ENCODE data around the gene RMDN2.

Gene RMDN2

DNA sequence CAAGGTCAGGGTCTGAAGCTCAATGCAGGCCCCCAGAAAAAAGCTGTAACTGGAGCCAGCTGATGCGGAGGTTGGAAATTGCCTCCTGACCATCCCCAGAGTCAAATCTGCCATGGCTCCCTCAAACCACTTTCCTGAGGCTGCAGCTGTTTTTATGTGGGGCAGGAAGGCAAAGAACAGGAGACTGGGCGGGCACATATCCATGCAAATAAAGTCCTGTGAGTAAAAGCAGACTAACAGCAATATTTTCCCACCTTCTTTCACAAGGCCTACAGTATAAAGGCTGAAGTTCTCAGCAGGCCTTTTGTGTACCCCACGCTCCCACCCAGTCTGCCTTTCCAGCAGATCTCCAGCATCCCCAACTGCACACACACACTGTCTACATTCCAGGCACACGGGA, 103.7 kb downstream of the RMDN2 start:
- H3K4me1 ChIP-seq = no peaks in the 10 kb centered on the region
- H3K9me3 ChIP-seq (ENCODE audit: control insufficient read depth, low read length) = no peaks in the 10 kb centered on the region
- no peak overlapping the region for H3K27ac ChIP-seq
- H3K9ac ChIP-seq = no peak overlapping the region
- H3K4me2 ChIP-seq (ENCODE audit: low read length) = no peak overlapping the region
- no peaks in the 10 kb centered on the region for H3K27me3 ChIP-seq (ENCODE audit: control insufficient read depth, insufficient read depth, low read length)
- no peak for TF ChIP-seq CTCF (IDR thresholded peaks at IDR 0.05)
- H3K79me2 ChIP-seq = no peaks in the 10 kb centered on the region
- H3K4me3 ChIP-seq (ENCODE audit: low read depth, low read length) = no peak overlapping the region
- H2AFZ ChIP-seq = no peak overlapping the region
- H3K36me3 ChIP-seq (ENCODE audit: control insufficient read depth, insufficient read depth, low read length) = no peaks in the 10 kb centered on the region

- H3K27me3 ChIP-seq (ENCODE audit: control insufficient read depth, insufficient read depth, low read length) = no peaks in the 10 kb centered on the region
- H3K4me2 ChIP-seq (ENCODE audit: low read length) = no peak overlapping the region
- H3K79me2 ChIP-seq = no peaks in the 10 kb centered on the region
- H3K4me1 ChIP-seq = no peaks in the 10 kb centered on the region
- no peaks in the 10 kb centered on the region for H3K9me3 ChIP-seq (ENCODE audit: control insufficient read depth, low read length)
- TF ChIP-seq CTCF (IDR thresholded peaks at IDR 0.05) = no peak
- no peak overlapping the region for H2AFZ ChIP-seq
- H3K27ac ChIP-seq = no peak overlapping the region
- no peak overlapping the region for H3K9ac ChIP-seq
- H3K36me3 ChIP-seq (ENCODE audit: control insufficient read depth, insufficient read depth, low read length) = no peaks in the 10 kb centered on the region
- no peak overlapping the region for H3K4me3 ChIP-seq (ENCODE audit: low read depth, low read length)
These were observed 104.4 kb downstream of the RMDN2 start for GRCh38 chr2:38029512-38029911.

DNA sequence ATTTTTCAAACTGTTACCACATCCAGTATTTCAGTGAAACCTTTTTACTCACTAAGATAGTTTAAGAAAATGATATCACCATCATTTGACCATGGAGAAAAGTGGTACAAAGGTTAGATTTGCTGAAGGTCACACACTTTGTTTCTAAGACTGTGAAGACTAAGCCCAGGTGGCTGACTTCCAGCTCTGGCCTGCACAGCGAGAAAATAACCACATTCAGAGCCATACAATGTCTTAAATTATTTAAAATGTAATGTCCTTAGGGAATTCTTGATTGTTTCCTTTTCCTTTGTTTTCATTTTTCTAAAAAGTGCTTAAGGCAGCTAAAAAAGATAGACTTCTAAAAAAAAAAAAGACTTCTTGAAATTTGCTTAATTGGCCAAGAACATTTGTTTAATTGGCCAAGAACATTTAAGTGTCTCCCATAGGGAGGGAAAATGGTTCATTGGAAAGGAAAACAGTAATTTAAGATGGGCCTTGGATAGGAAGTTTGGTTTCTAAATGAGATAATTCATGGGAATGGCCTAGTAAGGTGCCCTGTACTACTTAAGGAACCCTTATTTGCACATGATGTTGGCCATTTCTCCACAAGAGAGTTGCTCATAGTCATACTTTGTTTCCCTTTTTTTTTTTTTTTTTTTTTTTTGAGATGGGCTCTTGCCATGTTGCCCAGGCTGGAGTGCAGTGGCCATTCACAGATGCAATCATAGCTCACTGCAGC, 105.7 kb downstream of the RMDN2 start:
- Histone ChIP-seq H3K36me3 (ENCODE audit: control insufficient read depth, insufficient read depth, low read length) (no peaks in the 10 kb centered on the region), H3K79me2 (no peaks in the 10 kb centered on the region), H2AFZ (no peak overlapping the region), H3K4me2 (ENCODE audit: low read length) (no peak overlapping the region), H3K9ac (no peak overlapping the region), H3K9me3 (ENCODE audit: control insufficient read depth, low read length) (no peaks in the 10 kb centered on the region), H3K4me3 (ENCODE audit: low read depth, low read length) (no peak overlapping the region), H3K4me1 (no peaks in the 10 kb centered on the region), H3K27ac (no peak overlapping the region), H3K27me3 (ENCODE audit: control insufficient read depth, insufficient read depth, low read length) (no peaks in the 10 kb centered on the region)
- TF ChIP-seq CTCF (IDR thresholded peaks at IDR 0.05) = no peak

GRCh38 chr2:38032946-38033345, 107.9 kb downstream of the RMDN2 start:
- H2AFZ ChIP-seq = no peak overlapping the region
- no peak overlapping the region for H3K27ac ChIP-seq
- H3K36me3 ChIP-seq (ENCODE audit: control insufficient read depth, insufficient read depth, low read length) = no peaks in the 10 kb centered on the region
- TF ChIP-seq CTCF (IDR thresholded peaks at IDR 0.05) = no peak
- H3K4me2 ChIP-seq (ENCODE audit: low read length) = no peak overlapping the region
- no peaks in the 10 kb centered on the region for H3K79me2 ChIP-seq
- no peaks in the 10 kb centered on the region for H3K9me3 ChIP-seq (ENCODE audit: control insufficient read depth, low read length)
- no peak overlapping the region for H3K4me3 ChIP-seq (ENCODE audit: low read depth, low read length)
- H3K4me1 ChIP-seq = no peaks in the 10 kb centered on the region
- H3K9ac ChIP-seq = no peak overlapping the region
- H3K27me3 ChIP-seq (ENCODE audit: control insufficient read depth, insufficient read depth, low read length) = no peaks in the 10 kb centered on the region

DNA sequence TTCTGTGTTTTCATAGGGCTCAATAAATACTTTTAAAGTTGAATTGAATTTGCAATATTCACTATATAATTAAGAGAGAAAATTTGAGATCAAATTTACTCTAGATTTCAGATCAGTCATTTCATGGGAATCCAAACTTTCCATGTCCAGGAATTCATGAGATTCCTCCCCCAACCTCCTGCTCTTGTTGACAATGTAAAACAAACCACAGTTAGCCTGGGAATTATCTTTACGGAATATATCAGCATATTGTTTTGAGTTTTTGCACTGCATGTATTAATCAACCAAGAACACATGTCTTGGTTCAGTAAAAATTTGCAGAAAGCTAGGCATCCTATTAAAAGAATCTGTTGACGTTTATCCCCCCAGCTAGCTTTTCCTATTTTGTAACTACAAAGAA, 108.6 kb downstream of the RMDN2 start:
- Histone ChIP-seq H3K9me3 (ENCODE audit: control insufficient read depth, low read length) (no peaks in the 10 kb centered on the region), H3K9ac (no peak overlapping the region), H3K79me2 (no peaks in the 10 kb centered on the region), H3K27me3 (ENCODE audit: control insufficient read depth, insufficient read depth, low read length) (no peaks in the 10 kb centered on the region), H3K4me3 (ENCODE audit: low read depth, low read length) (no peak overlapping the region), H3K4me1 (no peaks in the 10 kb centered on the region), H2AFZ (no peak overlapping the region), H3K36me3 (ENCODE audit: control insufficient read depth, insufficient read depth, low read length) (no peaks in the 10 kb centered on the region), H3K4me2 (ENCODE audit: low read length) (no peak overlapping the region), H3K27ac (no peak overlapping the region)
- TF ChIP-seq CTCF (IDR thresholded peaks at IDR 0.05) = no peak

Measured in parathyroid adenoma (tissue), 2 donors.